ENCODE measurements around the gene THAP11.

DNA sequence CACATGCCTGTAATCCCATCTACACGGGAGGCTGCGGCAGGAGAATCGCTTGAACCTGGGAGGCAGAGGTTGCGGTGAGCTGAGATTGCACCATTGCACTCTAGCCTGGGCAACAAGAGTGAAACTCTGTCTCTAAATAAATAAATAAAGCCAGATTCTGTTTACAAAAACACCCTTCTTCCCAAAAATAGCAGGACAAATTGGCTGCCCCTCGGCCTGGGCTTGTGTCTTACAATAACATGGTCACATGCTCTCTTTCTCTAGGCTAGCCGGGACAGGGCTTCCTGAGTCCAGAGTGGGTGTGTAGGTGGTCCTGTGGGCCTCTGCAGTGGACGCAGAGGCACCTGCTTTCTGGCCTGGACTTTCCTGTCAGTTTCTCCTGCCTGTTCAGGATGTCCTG lies 27.5 kb downstream of the THAP11 start:
- TF ChIP-seq, protein P1, sequence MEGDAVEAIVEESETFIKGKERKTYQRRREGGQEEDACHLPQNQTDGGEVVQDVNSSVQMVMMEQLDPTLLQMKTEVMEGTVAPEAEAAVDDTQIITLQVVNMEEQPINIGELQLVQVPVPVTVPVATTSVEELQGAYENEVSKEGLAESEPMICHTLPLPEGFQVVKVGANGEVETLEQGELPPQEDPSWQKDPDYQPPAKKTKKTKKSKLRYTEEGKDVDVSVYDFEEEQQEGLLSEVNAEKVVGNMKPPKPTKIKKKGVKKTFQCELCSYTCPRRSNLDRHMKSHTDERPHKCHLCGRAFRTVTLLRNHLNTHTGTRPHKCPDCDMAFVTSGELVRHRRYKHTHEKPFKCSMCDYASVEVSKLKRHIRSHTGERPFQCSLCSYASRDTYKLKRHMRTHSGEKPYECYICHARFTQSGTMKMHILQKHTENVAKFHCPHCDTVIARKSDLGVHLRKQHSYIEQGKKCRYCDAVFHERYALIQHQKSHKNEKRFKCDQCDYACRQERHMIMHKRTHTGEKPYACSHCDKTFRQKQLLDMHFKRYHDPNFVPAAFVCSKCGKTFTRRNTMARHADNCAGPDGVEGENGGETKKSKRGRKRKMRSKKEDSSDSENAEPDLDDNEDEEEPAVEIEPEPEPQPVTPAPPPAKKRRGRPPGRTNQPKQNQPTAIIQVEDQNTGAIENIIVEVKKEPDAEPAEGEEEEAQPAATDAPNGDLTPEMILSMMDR (IDR thresholded peaks at IDR 0.05), result no peak
- no peak for TF ChIP-seq POLR2A (IDR thresholded peaks at IDR 0.05)
